Lower leg skin (tissue), 4 donors: ENCODE data around the gene NRXN3. TPM values are rescaled to one million over a fixed set of nuclear protein-coding genes. Genes with fewer than 3 reads are reported as not detected.

Experiments
- DNase-seq, 2 donors: peaks; one replicate each; pipeline ENCODE4 v3.0.0-alpha.2; 2019; ENCODE audit warnings: low spot score in 2 of 2
- H3K4me3 ChIP-seq: fragments of 200-600 bp; sonication (generic); 2 replicates; pipeline ENCODE4 v1.5.1; 2017; ENCODE audit warnings: mild to moderate bottlenecking, low read depth; ENCODE audit not compliant: poor library complexity, severe bottlenecking
- CTCF ChIP-seq, 3 donors: fragments of 450-650 bp; IDR thresholded peaks; one replicate each; pipeline ENCODE4 v1.5.1; 2016; ENCODE audit warnings: antibody characterized with exemption in 3 of 3, mild to moderate bottlenecking in 3 of 3, moderate library complexity in 2 of 3
- POLR2A ChIP-seq, 2 donors: fragments of 450-650 bp; IDR thresholded peaks; one replicate each; pipeline ENCODE4 v1.6.1; 2016 to 2017; ENCODE audit warnings: antibody characterized with exemption in 2 of 2, mild to moderate bottlenecking in 1 of 2, moderate library complexity in 1 of 2
- WGBS, 2 donors: methylation state at CpG; one replicate each; pipeline ENCODE4 v1.1.5; 2018; 5-methylcytosine and 5-hydroxymethylcytosine counted together
- intact Hi-C: fragments of 100-400 bp; cut with DNase I; formaldehyde crosslinking; loops from one replicate; pipeline ENCODE4 v1.15.0; 2023; ENCODE audit warnings: low total_unique reads
- total RNA-seq, 4 donors: library from RNA; depleted of rRNA; stranded (reverse); fragments of >200 nt; gene quantifications; one replicate each; pipeline ENCODE4 v1.1.0, GENCODE V29; 2016

The NRXN3 gene
- total RNA-seq, 4 donors from 2014 or later = 0.61 to 2.4 (median 1.7) TPM

GRCh38 chr14:78790271-78790670, 620.1 kb downstream of the NRXN3 start:
- TF ChIP-seq CTCF (IDR thresholded peaks at IDR 0.05) (no peak), POLR2A (IDR thresholded peaks at IDR 0.05) (no peak)
- intact Hi-C loops = no loop called here
- no peak overlapping the region for H3K4me3 ChIP-seq
- no peak for DNase-seq
- WGBS, 2 donors = 10 to 12% methylated on average over 2 of the region's 2 CpGs

- intact Hi-C loops = no loop called here
- no peak for DNase-seq
- no peak overlapping the region for H3K4me3 ChIP-seq
- no peak for TF ChIP-seq CTCF (IDR thresholded peaks at IDR 0.05)
- no peak for TF ChIP-seq POLR2A (IDR thresholded peaks at IDR 0.05)
- 56 to 61% methylated on average over 4 to 5 of the region's 5 CpGs for WGBS, 2 donors
Observed at GRCh38 chr14:78798757-78799156, 628.6 kb downstream of the NRXN3 start.

GRCh38 chr14:78805570-78805969, 635.4 kb downstream of the NRXN3 start:
- H3K4me3 ChIP-seq = no peak overlapping the region
- intact Hi-C loops = no loop called here
- WGBS, 2 donors = 44 to 51% methylated on average over 3 of the region's 3 CpGs
- no peak for DNase-seq
- TF ChIP-seq CTCF (IDR thresholded peaks at IDR 0.05) (no peak), POLR2A (IDR thresholded peaks at IDR 0.05) (no peak)

- TF ChIP-seq CTCF (IDR thresholded peaks at IDR 0.05) = no peak
- no peak for TF ChIP-seq POLR2A (IDR thresholded peaks at IDR 0.05)
- no peak for DNase-seq
- no peak overlapping the region for H3K4me3 ChIP-seq
- WGBS, 2 donors = 81 to 87% methylated on average over 3 of the region's 3 CpGs
- intact Hi-C loops = no loop called here
Observed at GRCh38 chr14:78823035-78823434, 652.9 kb downstream of the NRXN3 start.

GRCh38 chr14:78823516-78823915, 653.3 kb downstream of the NRXN3 start:
- TF ChIP-seq CTCF (IDR thresholded peaks at IDR 0.05) = no peak
- no peak for TF ChIP-seq POLR2A (IDR thresholded peaks at IDR 0.05)
- WGBS, 2 donors = 52 to 67% methylated on average over 2 of the region's 2 CpGs
- no peak overlapping the region for H3K4me3 ChIP-seq
- DNase-seq = no peak
- intact Hi-C loops = no loop called here

- intact Hi-C loops = no loop called here
- TF ChIP-seq POLR2A (IDR thresholded peaks at IDR 0.05) = no peak
- TF ChIP-seq CTCF (IDR thresholded peaks at IDR 0.05) = no peak
- DNase-seq = no peak
- 80 to 97% methylated on average over 1 of the region's 1 CpG for WGBS, 2 donors
- H3K4me3 ChIP-seq = no peak overlapping the region
Observed at GRCh38 chr14:78829274-78829673, 659.1 kb downstream of the NRXN3 start.
